HTR-8/SVneo (cell line): Measurements from ENCODE around the gene UTS2R.
"Not testable (repeated sequence)": the region's sequence is repeated elsewhere in the genome, so short reads cannot be mapped to it uniquely, and the experiment has no call there.

Experiments
- DNase-seq: peaks from one replicate; pipeline ENCODE4 v3.0.0; 2011; ENCODE audit warnings: low spot score, mixed read lengths; ENCODE audit not compliant: insufficient read length
- FAIRE-seq: peaks from 2 replicates; lab custom pipeline; 2011; peaks lifted over from hg19 to GRCh38; lab: Jason Lieb, UNC

Gene UTS2R

DNA sequence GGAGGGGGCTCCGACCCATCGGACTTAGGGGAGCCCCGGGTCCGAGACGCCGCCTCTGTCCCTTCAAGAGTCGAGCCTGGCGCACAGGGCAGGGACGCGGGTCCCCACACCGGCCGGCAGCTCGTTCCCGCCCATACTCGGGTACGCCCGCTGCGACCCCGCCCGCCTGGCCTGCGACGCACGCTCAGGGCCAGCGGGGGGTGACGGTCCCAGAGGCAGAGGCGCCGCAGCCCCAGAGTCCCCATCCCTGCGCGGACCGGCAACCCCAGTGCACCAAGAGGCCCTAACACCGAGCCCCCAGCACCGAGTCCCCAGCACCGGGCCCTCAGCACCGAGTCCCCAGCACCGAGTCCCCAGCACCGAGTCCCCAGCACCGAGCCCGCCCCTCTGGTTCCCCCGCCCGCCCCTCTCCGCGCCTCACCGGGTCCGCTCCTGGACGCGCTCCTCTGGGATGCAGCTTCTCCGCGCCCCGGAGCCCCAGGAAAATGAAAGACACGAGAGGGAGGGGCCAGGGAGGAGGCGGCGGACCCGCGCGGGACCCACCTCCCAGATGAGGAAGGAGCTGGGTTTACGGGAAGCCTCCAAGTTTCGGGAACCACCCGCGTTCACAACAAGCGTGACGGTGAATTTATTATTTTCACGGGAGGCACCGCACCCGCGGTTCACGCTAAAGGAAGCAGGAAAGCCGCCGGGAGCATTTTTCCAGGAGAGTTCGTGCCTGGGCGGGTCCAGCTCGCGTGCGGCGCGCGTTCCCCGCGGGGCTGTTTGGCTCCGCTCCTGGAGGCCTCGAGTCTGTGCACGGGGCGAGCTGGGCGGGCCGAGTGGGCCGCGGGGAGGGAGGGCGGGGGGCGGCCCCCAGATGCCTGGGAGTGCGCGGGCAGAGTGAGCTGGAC lies 38.0 kb upstream of the UTS2R start, which contains the start of gene SECTM1:
Gene SECTM1, minus strand, starts transcription at position 488 of the 893 bp plus-strand sequence. CDS start 6,526 bp downstream, outside the sequence.
- no peak for FAIRE-seq
- no peak for DNase-seq

GRCh38 chr17:82334204-82334621 lies 37.4 kb upstream of the UTS2R start:
- FAIRE-seq = no peak
- no peak for DNase-seq

DNA sequence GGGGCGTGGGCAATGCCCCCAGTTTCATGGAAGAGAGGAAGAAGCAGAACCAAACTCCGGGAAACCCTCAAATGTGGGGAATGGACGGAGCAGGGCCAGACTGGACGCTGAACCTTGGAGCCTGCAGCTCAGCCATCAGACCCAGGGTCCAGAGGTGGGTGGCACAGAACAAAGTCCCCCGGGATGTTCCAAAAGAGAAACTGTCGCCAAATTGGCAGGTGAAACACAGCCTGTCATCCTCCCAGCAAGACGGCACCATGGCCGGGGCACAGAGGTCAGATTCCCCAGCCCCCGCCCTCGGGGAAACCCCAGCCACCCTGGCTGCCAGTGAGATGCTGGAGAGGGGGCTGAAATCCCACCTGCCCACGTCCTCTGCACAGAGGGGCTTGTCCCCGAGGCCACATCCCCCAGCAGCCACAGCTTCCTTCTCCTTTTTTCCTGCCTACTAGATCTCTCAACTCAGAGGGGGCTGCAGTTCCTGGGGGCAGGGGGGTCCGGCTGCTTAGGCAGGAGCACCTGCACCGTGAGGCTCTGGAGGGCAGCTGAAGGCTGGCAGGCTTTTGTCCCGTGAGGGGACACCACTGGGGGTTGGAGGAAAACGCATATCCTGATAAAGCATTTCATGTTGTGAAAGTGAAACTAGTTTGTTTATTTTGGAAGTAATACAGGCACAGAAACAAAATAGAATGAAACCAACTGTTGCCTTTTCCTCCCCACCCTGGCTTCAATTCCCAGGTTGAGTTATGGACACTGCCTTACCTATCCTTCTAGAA lies 36.8 kb upstream of the UTS2R start:
- DNase-seq = no peak
- no peak for FAIRE-seq

DNA sequence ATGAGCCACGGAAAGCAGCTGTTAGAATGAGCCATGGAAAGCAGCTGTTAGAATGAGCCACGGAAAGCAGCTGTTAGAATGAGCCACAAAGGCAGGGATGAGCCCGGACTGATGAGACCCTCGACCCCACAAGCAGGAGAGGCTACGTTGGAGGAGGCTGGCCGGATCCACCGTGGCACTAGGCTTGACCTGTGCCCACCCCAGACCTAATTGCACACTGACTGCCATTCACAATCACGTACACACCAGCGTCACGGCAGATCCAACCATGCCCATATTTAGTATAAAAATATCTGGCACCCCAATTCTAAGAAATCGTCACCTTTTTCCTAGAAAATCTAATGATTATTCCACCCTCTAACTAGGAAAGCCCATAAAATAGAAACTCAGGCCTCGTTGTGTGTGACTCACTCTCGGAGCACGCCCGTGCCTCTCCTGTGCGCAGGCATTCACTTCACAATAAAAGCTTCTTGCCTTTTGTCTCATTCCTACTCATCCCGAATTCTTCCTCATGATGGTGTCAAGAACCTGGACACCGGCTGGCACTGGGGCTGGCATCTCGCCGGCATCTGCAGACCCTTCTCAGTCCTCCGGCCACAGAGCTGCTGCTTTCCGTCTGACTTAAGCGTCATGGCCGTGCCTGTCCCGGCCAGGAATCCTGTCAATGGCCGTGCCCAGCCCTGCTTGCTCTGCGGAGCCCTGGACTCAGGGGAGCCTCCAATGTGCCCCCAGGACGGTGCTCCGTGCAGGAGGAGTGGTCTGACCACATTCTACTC lies 32.5 kb upstream of the UTS2R start:
- DNase-seq (peak; percentile 84), FAIRE-seq (peak; percentile 31)

DNA sequence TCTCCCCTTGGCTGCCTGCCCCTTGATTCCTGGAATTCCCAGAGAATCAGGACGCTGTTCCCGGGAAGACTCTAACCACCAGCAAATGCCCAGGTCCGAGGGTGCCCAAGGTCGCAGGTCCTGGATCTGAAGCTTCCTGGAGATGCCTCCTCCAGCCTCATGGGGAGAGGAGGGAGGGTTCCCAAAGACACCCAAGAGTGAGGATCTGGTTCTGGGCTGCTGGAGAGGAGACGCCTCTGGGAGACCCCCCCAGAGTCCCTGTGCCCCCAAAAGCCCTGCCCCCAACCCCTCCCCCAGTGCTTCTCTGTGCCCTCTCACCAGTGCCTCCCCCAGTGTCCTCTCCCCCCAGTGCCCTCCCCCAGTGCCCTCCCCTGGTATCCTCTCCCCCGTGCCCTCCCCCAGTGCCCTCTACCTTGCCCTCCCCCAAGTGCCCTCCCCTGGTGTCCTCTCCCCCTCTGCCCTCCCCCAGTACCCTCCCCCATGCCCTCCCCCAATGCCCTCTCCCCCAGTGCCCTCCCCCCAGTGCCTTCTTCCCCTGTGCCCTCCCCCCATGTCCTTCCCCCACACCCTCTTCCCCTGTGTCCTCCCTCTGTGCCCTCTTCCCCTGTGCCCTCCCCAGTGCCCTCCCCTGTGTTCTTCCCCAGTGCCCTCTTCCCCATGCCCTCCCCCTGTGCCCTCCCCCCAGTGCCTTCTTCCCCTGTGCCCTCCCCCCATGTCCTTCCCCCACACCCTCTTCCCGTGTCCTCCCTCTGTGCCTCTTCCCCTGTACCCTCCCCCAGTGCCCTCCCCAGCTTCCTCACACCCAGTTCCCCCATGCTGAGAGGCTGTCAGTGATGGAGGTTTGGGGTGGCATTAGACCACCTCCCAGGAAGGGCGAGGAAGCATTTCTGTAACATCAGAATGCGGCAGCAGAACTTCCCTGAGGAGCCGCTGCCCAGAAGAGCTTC lies 31.7 kb upstream of the UTS2R start:
- no peak for DNase-seq
- FAIRE-seq = no peak

DNA sequence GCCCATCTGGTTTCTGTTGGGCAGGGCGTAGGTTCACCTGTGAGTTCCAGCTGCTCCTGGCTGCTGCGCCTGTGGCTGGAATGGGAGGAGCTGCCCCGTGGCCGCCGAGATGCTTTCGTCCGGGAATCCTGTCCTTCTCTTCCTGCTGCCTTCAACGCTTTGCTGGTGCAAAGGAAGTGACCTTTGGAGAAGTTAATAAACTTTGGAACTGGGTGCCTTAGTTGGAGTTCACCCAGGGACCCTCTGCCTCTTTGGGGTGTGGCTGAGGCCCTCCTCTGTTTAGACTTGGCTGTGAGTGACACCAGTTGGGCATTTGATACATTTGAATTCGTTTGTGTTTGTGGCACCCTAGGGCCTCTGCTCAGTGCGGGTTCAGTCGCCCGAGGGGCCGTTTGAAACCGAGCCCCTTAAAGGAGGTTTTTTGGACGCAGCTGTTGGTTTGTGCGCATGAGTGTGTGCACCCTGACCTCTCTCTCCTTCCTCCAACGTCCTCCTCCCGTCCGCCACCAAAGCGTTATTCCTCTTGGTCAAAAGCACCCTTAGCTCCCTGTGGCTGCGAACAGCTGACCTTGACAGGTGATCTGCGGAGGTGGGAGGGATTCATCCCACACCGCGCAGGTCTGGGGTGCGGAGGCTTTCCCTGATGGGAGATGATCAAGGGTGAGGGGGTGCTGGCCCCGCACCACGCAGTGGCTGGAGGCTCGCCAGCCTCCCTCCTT lies 29.0 kb upstream of the UTS2R start:
- FAIRE-seq = no peak
- no peak for DNase-seq

GRCh38 chr17:82343560-82343959 lies 28.0 kb upstream of the UTS2R start:
- FAIRE-seq (no peak), DNase-seq (no peak)

- FAIRE-seq = no peak
- no peak for DNase-seq
Observed at GRCh38 chr17:82344175-82344907, 27.2 kb upstream of the UTS2R start.

- DNase-seq (no peak), FAIRE-seq (no peak)
Observed at GRCh38 chr17:82345151-82345976, 26.2 kb upstream of the UTS2R start.

DNA sequence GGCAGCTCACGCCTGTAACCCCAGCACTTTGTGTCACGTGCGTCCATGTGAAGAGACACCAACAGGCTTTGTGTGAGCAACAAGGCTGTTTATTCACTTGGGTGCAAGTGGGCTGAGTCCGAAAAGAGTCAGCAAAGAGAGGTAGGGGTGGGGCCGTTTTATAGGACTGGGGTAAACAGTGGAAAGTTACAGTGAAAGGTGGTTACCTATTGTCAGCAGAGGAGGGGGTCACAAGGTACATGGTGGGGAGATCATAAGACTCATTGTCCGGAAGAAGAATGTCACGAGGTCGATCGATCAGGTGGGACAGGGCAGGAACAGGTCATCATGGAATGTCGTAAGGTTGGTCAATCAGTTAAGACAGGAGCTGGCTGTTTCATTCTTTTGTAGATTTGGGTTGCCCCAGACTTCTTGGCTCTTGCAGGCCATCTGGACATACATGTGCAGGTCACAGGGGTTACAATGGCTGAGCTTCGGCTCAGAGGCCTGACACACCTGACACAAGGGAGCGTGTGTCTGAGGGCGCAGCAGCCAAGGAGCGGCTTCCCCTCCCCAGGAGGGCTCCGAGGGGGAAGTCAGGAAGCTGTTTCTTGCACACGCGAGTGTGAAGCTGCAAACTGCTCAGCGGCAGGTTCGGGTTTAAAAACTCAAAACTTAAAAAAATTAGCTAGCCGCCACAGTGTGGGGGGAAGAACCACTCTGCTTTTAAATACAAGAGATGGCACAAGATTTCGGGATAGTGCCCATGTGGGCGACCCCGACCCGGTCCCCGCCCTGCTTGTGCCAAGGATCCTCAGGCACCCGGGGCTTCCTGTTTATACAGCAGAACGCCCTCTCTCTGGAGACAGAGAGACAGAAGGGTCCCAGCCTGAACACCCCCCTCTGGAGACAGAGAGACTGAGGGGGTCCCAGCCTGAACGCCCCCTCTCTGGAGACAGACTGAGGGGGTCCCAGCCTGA lies 24.9 kb upstream of the UTS2R start:
- DNase-seq (no peak), FAIRE-seq (no peak)

GRCh38 chr17:82347994-82348393 lies 23.6 kb upstream of the UTS2R start:
- not testable (repeated sequence) for FAIRE-seq, DNase-seq

- no peak for FAIRE-seq
- no peak for DNase-seq
Observed at GRCh38 chr17:82348434-82348833, 23.1 kb upstream of the UTS2R start.

- DNase-seq = no peak
- no peak for FAIRE-seq
Observed at GRCh38 chr17:82348866-82349265, 22.7 kb upstream of the UTS2R start.

- FAIRE-seq (no peak), DNase-seq (no peak)
Observed at GRCh38 chr17:82349287-82349701, 22.3 kb upstream of the UTS2R start.

DNA sequence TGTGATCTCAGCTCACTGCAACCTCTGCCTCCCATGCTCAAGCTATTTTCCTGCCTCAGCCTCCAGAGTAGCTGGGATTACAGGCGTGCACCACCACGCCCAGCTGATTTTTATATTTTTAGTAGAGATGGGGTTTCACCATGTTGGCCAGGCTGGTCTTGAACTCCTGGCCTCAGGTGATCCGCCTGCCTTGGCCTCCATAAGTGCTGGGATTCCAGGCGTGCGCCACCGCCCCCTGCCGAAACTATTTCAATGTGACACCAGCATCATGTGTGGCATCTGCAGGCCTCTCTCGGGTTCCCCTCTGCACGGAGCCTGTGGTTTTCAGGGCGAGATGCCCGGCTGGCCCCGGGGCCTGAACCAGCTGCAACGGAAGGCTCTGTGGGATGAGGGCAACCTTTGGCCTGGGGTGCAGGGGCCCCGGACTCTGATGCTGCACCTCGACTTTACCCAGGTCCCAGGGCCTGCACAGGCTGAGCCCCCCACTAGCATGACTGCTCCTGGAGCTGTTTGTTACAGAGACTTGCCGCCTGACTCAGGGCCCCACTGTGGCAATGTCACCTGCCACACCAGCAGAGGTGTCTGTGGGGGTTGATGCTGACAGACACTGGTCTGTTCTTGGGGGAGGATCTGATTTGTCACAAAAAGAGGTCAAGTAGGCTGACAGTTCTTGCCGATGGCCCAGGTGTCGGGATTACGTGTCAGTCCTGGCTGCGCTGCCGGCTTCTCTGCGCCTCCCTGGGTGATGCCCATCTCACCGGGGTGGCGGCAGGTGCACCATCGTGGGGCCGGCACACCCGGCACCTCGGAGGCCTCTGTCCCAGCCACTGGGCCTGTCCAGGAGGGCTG lies 21.2 kb upstream of the UTS2R start:
- DNase-seq (no peak), FAIRE-seq (no peak)
